GM21576 (cell line): ENCODE data around the gene SMYD3.

ENCODE experiments used
- ATAC-seq: cut with Tn5 transposase; IDR thresholded peaks from one replicate; pipeline ENCODE4 v1.9.1; 2021; ENCODE audit warnings: mild to moderate bottlenecking, moderate library complexity; ENCODE audit not compliant: unreplicated experiment

SMYD3 gene

GRCh38 chr1:246187834-246188372 lies 319.2 kb downstream of the SMYD3 start:
- ATAC-seq, result no peak

DNA sequence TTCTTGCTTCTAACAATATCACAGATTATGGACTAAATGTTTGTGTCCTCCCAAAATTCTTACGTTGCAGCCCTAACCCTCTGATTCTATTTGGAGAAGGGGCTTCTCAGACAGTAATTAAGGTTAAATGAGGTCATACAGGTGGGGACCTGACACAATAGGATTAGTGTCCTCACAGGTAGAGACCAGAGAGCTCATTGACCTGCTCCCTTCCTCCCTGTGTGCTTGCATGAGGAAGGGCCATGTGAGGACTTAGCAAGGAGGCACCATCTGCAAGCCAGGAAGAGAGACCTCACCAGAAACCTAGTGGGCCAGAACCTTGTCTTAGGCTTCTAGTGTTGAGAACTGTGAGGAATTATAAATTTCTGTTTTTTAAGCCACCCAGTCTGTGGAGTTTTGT lies 322.6 kb downstream of the SMYD3 start:
- no peak for ATAC-seq

GRCh38 chr1:246182149-246182851 lies 324.8 kb downstream of the SMYD3 start:
- no peak for ATAC-seq

DNA sequence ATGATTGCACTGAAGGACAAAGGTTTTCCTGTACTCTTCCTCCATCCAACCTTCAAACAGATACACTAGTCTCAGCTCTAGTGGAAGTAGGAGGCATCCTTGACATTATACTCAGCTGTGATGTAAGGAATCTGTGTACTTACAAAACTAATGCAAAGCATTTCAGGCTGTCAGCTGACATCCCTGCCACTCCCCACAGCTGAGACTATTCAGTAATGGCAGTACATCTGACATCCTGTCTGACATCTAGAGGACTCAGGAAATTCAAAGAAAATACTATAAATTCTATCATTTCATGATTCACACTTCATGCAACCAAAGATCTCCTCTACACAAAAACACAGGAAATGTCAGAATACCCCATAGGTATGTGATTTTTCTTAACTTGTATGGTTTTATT lies 325.8 kb downstream of the SMYD3 start:
- ATAC-seq, result no peak

DNA sequence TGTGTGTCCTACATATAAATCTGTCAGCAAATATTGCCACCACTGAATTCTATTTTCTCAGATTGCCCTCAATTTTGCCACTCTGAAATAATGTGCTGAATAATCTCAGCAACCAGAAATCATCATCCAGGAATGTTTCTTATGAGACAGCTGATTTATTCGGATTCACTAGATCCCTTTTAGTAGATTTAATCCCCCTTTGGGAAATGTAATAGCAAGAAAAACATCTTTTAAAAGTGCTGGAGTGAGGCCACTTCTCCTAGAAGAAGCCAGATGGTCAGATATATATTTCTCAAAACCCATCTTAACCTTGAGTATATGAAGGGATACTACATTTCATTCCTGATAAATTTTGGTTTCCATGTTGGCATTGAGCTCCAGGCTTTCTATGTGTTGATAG lies 327.7 kb downstream of the SMYD3 start:
- ATAC-seq, result no peak

DNA sequence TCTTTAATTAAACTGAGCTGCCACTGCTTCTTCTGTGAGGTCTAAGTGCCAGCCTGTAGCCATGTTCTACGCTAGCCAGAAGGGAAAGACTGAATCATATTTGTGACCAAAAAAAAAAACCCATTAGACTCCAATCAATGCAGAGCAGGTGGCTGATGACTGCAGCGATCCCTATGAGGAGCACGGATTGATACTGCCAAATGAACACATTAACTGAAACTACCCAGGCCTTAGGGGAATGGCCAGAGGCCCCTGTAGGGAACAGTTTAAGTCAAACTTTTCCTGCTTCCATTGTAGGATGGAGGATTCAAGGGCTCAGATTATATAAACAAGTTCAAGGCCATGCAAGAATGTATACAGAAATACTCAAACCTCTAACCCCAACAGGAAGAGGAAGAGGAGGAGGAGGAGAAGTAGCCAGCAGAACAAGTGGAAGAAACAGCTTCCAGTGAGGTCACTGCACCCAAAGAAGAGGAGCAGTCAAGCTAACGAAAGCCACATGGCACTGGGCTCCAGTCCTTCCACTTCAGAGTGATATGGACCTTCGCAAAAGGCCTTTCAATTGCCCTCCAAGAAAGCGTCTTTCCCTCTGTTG lies 328.3 kb downstream of the SMYD3 start:
- ATAC-seq, result no peak

GRCh38 chr1:246176126-246177024 lies 330.7 kb downstream of the SMYD3 start:
- ATAC-seq, result no peak

DNA sequence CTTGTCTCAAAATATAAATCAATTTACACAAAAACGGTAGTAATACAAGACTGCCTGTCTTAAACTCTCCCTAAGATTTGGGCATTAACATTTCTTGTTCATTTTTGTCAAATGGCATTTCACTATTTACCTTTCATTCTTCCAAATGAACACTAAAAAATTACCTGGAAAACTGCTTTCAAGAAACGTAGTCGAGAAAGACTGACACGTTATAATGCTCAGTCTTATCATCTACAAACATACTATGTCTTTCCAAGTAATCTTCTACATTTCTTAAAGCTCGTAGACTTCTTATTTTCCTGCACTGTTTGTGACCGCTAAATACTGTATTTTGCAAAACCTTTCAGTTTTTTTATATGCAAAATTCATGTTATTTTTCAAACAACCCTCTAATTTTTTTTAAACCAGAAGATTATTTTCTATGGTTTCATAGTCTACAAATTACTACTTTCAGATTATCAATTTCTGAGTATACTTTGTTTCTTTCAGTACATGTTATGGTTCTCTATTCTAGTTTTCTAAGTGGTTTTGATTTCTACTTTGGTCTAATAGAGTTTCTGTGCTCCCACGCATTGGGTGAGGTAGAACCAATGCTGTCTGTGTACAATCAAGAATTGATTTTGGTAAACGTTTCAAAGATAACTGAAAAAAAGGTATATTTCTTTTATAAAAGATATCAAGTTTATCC lies 336.4 kb downstream of the SMYD3 start:
- peak; percentile 92 for ATAC-seq

GRCh38 chr1:246169486-246169885 lies 337.6 kb downstream of the SMYD3 start:
- ATAC-seq, result no peak

GRCh38 chr1:246169019-246169418 lies 338.1 kb downstream of the SMYD3 start:
- no peak for ATAC-seq

GRCh38 chr1:246166841-246167240 lies 340.2 kb downstream of the SMYD3 start:
- ATAC-seq, result no peak

GRCh38 chr1:246165826-246166709 lies 341.0 kb downstream of the SMYD3 start:
- ATAC-seq, result no peak

- no peak for ATAC-seq
Observed at GRCh38 chr1:246164764-246165163, 342.3 kb downstream of the SMYD3 start.

GRCh38 chr1:246162560-246162959 lies 344.5 kb downstream of the SMYD3 start:
- no peak for ATAC-seq

GRCh38 chr1:246161626-246162025 lies 345.5 kb downstream of the SMYD3 start:
- ATAC-seq, result no peak

- no peak for ATAC-seq
Observed at GRCh38 chr1:246160905-246161304, 346.2 kb downstream of the SMYD3 start.

GRCh38 chr1:246160374-246160773 lies 346.7 kb downstream of the SMYD3 start:
- ATAC-seq, result no peak

- no peak for ATAC-seq
Observed at GRCh38 chr1:246159279-246160227, 347.5 kb downstream of the SMYD3 start.

- no peak for ATAC-seq
Observed at GRCh38 chr1:246158131-246158530, 348.9 kb downstream of the SMYD3 start.
